Left ventricle myocardium inferior (tissue), 1 donor: ENCODE results near the gene TGDS. TPM values are rescaled to one million over a fixed set of nuclear protein-coding genes. Genes with fewer than 3 reads are reported as not detected.

ENCODE experiments used
- DNase-seq: peaks from one replicate; pipeline ENCODE4 v3.0.0-alpha.2; 2020
- H3K27ac ChIP-seq: fragments of 200-600 bp; replicated peaks from 2 replicates; pipeline ENCODE4 v1.8.0; 2021
- H3K27me3 ChIP-seq: fragments of 200-600 bp; 2 replicates; pipeline ENCODE4 v1.8.0; 2021; ENCODE audit warnings: low read depth
- H3K36me3 ChIP-seq: fragments of 200-600 bp; 2 replicates; pipeline ENCODE4 v1.8.0; 2021
- H3K4me1 ChIP-seq: fragments of 200-600 bp; 2 replicates; pipeline ENCODE4 v1.8.0; 2021
- H3K4me3 ChIP-seq: fragments of 200-600 bp; 2 replicates; pipeline ENCODE4 v1.8.0; 2021; ENCODE audit warnings: mild to moderate bottlenecking, moderate library complexity
- H3K9me3 ChIP-seq: fragments of 200-600 bp; replicated peaks from 2 replicates; pipeline ENCODE4 v1.8.0; 2021
- intact Hi-C: fragments of 100-400 bp; cut with micrococcal nuclease; formaldehyde crosslinking; loops from one replicate; pipeline ENCODE4 v1.11.0; 2022
- total RNA-seq: library from RNA; stranded (reverse); fragmentation: NEBNext Ultra II Directional; extraction: Animal tissue kit (Norgen Biotek cat#: 25700); gene quantifications from one replicate; pipeline ENCODE4 v1.2.1, GENCODE V29; 2021
- TF ChIP-seq, protein P1 (sequence below): fragments of 200-600 bp; IDR thresholded peaks from 2 replicates; pipeline ENCODE4 v1.8.0; 2021; ENCODE audit warnings: antibody characterized with exemption, mild to moderate bottlenecking, borderline replicate concordance
- donor health status: DM: no; HTN: yes; CAD: no; lungs with severe emphysema.

TGDS gene
- total RNA-seq, 1 donor from 2014 or later = 3.7 TPM

DNA sequence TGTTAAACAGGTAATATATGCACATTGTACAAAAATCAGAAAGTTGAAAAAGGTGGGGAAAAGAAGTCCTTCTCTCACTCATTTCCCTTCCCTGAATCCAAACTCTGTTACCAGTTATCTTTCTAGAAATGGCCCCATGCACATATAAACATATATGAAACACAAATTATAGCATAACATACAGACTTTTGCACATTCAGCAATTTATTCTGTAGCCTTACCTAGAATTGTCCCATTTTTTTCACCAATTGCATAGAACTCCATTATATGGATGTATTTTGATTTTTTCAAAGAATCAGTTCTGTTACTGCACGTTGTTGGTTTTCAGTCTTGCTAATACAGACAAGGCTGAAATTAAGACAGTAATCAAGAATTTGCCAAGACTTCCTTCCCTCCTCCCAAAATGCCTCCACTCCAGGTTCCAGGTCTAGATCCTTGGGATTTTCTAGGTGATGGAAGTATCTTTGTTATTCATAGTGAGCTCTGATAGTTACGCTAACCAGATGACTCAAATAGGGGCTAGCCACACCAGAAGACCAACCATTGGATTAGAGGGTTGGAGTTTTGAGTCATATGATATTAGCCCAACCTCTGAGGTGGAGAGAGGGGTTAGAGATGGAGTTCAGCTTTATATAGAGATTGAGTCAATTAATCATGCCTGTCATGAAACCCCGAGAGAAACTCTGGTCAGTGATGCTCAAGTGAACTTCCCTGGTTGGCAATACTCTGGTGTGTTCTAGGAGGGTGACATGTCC is 36.5 kb upstream of the TGDS start:
- intact Hi-C loops = no loop called here
- peaks cover 2% of the 10 kb centered on the region for H3K9me3 ChIP-seq
- H3K4me1 ChIP-seq = peaks cover 8% of the 10 kb centered on the region
- peaks cover 26% of the 10 kb centered on the region for H3K36me3 ChIP-seq
- no peak overlapping the region for H3K4me3 ChIP-seq
- H3K27ac ChIP-seq = no peak overlapping the region
- DNase-seq = no peak
- TF ChIP-seq, protein P1, sequence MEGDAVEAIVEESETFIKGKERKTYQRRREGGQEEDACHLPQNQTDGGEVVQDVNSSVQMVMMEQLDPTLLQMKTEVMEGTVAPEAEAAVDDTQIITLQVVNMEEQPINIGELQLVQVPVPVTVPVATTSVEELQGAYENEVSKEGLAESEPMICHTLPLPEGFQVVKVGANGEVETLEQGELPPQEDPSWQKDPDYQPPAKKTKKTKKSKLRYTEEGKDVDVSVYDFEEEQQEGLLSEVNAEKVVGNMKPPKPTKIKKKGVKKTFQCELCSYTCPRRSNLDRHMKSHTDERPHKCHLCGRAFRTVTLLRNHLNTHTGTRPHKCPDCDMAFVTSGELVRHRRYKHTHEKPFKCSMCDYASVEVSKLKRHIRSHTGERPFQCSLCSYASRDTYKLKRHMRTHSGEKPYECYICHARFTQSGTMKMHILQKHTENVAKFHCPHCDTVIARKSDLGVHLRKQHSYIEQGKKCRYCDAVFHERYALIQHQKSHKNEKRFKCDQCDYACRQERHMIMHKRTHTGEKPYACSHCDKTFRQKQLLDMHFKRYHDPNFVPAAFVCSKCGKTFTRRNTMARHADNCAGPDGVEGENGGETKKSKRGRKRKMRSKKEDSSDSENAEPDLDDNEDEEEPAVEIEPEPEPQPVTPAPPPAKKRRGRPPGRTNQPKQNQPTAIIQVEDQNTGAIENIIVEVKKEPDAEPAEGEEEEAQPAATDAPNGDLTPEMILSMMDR = no peak
- H3K27me3 ChIP-seq = no peaks in the 10 kb centered on the region

DNA sequence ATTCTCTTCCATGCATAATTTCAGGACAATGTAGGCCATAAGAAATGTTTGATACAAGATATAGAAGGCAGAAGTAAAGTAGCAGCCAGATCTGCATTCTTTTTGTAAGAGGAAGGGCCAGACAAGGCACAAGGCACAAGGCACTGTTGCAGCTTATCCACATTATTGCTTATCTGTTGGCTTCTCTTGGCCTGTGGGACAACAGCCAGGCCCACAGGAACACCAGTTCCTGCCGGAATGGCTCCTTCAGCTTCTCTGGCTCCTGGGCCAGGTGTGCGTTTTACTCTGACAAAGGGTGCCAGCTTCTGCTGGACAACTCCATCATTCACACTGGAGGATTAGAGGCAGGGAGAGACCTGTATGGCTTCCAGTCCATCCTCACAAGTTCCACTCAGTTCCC is 34.9 kb upstream of the TGDS start:
- Histone ChIP-seq H3K4me3 (no peak overlapping the region), H3K27me3 (no peaks in the 10 kb centered on the region), H3K9me3 (no peaks in the 10 kb centered on the region), H3K4me1 (peaks cover 8% of the 10 kb centered on the region), H3K27ac (no peak overlapping the region), H3K36me3 (peaks cover 38% of the 10 kb centered on the region)
- intact Hi-C loops = no loop called here
- no peak for DNase-seq
- TF ChIP-seq, protein P1 = no peak

DNA sequence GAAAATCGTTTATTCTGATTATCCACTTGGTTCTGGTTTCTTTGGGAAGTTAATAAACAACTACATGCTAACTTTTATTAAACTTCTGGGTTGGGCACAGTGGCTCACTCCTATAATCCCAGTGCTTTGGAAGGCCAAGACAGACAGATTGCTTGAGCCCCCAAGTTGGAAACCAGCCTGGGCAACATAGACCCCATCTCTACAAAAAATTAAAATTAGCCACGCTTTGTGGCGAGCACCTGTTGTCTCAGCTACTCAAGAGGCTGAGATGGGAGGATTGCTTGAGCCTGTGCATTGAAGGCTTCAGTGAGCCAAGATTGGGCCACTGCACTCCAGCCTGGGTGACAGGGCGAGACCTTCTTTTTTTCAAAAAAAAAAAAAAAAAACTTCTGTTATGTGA is 27.4 kb upstream of the TGDS start:
- Histone ChIP-seq H3K4me3 (no peak overlapping the region), H3K27ac (no peak overlapping the region), H3K27me3 (no peaks in the 10 kb centered on the region), H3K9me3 (no peaks in the 10 kb centered on the region), H3K4me1 (no peaks in the 10 kb centered on the region), H3K36me3 (peaks cover 74% of the 10 kb centered on the region)
- TF ChIP-seq, protein P1 = no peak
- intact Hi-C loops = no loop called here
- DNase-seq = no peak

DNA sequence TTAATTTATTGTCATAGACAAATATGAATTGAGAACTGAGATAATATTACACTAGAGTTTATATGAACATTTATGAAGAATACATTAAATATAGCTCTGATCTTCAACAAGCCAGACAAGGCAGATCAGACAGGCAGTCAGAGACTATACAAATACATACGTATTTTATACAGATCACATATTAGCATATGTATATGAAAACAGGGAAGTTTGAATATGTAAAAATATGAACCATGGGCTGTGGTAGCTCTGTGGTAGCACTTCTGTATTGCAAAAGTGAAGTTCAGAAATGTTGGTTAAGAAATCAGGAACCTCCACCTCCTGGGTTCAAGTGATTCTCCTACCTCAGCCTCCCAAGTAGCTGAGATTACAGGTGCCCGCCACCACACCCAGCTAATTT is 26.4 kb upstream of the TGDS start:
- H3K27me3 ChIP-seq = no peaks in the 10 kb centered on the region
- intact Hi-C loops = no loop called here
- H3K27ac ChIP-seq = no peak overlapping the region
- peaks cover 64% of the 10 kb centered on the region for H3K36me3 ChIP-seq
- DNase-seq = no peak
- H3K4me3 ChIP-seq = no peak overlapping the region
- H3K9me3 ChIP-seq = no peaks in the 10 kb centered on the region
- TF ChIP-seq, protein P1 = no peak
- no peaks in the 10 kb centered on the region for H3K4me1 ChIP-seq

DNA sequence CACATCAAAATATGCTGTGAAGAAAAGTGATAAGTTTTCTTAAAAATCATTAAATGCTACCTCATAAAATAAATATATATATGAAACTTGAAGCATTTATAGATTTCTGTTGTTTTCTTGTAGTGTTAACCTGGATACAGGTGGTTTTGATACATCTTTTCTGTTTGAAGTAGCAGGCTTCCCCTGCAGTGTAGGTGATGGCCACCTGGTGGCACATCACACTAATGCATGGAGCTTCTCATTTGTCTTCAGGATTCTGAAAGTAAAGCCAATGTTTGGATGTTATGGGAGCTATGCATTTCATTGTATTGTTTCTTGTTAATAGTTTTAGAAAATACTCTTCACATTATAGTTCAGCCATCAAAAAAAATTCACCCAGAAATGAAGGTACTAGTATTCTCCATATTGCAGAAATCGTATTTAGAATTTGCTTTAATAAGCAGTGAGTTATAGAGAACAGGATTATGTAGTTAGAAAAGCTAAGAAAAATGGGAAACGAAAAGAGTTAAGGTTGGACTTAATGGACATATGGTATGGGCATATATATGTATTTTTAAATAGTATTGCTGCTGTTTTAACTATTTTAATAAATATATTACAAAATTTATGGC is 24.4 kb upstream of the TGDS start:
- Histone ChIP-seq H3K9me3 (no peaks in the 10 kb centered on the region), H3K27me3 (no peaks in the 10 kb centered on the region), H3K27ac (no peak overlapping the region), H3K36me3 (peaks cover 52% of the 10 kb centered on the region), H3K4me1 (no peaks in the 10 kb centered on the region), H3K4me3 (no peak overlapping the region)
- DNase-seq = no peak
- TF ChIP-seq, protein P1 = peak; percentile 58
- intact Hi-C loops = no loop called here
